NCI-H748 (cell line): ENCODE measurements around the gene DCHS2.

Experiments
- DNase-seq: peaks from one replicate; lab custom pipeline; 2025; ENCODE audit not compliant: unreplicated experiment; lab: John Stamatoyannopoulos, UW

The DCHS2 gene

DNA sequence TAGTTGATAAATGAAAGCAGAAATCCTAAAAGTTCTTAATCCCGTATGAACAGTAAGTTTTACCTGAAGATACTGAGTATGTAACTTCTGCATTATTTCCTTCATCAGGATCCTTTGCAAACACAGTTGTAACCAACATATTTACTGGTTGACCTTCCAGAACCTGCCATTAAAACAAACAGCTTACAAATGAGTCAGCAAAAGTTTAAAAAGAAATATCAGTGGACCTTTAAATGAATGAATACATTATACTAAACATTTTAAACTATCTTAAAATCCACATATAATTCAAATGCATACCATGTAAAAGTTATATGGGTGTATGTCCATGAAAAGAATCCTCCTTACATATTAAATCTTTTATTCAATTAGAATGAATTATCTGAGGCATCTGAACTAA lies 163.6 kb downstream of the DCHS2 start:
- no peak for DNase-seq

GRCh38 chr4:154320521-154320920 lies 171.1 kb downstream of the DCHS2 start:
- DNase-seq, result peak; percentile 1

DNA sequence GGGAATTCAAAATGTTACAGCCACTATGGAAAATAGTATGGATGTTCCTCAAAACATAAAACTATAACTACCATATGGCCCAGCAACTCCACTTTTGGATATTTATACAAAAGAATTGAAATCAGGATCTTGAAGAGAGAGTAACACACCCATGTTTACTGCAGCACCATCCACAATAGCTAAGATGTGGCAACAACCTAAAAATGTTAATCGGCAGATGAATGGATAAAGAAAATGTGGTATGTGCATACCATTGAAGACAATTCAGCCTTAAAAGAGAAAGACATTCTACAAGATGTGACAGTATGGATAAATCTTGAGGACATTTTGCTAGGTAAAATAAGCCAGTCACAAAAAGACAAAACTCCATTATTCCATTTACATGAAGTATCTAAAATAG lies 171.9 kb downstream of the DCHS2 start:
- DNase-seq, result no peak

- no peak for DNase-seq
Observed at GRCh38 chr4:154317201-154317999, 174.2 kb downstream of the DCHS2 start.

DNA sequence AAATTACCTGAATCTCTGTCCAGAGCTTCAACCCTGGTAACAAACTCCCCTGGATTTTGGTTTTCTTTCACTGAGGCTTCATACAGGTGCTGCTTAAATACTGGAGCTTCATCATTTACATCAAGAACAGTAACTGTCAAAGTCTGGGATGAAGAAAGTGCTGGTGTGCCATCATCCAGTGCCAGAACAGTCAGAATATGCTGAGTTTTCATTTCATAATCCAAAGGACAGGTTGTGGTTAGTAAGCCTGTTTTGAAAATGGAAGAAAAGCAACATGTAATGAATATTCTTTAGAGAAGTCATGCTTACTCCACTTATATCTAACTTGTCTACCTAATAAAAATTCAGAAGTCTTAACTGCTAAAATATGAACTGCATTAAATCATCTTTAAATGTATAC lies 175.9 kb downstream of the DCHS2 start:
- no peak for DNase-seq

GRCh38 chr4:154314248-154314647 lies 177.4 kb downstream of the DCHS2 start:
- peak; percentile 4 for DNase-seq

GRCh38 chr4:154313004-154313585 lies 178.5 kb downstream of the DCHS2 start:
- no peak for DNase-seq

- DNase-seq, result no peak
Observed at GRCh38 chr4:154312246-154312645, 179.4 kb downstream of the DCHS2 start.

- DNase-seq, result no peak
Observed at GRCh38 chr4:154310578-154310977, 181.0 kb downstream of the DCHS2 start.

GRCh38 chr4:154308207-154308606 lies 183.4 kb downstream of the DCHS2 start:
- no peak for DNase-seq

- DNase-seq, result no peak
Observed at GRCh38 chr4:154307451-154307850, 184.1 kb downstream of the DCHS2 start.

DNA sequence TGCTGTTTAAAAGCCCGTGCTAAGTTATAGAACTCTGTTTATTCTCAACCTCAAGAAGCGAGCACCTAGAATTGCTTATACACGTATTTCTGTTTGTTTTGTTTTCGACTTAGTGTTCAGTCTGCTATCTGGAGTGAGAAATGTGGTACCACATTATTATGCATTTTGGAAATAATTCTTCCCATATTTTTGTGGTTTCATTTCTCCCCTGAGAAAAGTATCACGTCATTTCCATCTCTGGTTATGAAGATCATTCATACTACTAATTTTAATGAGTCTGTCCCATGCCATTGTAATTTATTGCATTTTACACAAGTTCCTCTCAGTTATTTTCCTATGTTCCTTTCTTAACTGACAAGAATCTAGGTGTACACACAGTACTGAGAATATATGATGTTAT lies 186.0 kb downstream of the DCHS2 start:
- DNase-seq, result no peak

GRCh38 chr4:154304679-154305078 lies 186.9 kb downstream of the DCHS2 start:
- no peak for DNase-seq

GRCh38 chr4:154294652-154295350 lies 196.8 kb downstream of the DCHS2 start:
- no peak for DNase-seq

GRCh38 chr4:154293427-154293826 lies 198.2 kb downstream of the DCHS2 start:
- DNase-seq, result no peak

GRCh38 chr4:154292589-154292988 lies 199.0 kb downstream of the DCHS2 start:
- DNase-seq, result no peak

DNA sequence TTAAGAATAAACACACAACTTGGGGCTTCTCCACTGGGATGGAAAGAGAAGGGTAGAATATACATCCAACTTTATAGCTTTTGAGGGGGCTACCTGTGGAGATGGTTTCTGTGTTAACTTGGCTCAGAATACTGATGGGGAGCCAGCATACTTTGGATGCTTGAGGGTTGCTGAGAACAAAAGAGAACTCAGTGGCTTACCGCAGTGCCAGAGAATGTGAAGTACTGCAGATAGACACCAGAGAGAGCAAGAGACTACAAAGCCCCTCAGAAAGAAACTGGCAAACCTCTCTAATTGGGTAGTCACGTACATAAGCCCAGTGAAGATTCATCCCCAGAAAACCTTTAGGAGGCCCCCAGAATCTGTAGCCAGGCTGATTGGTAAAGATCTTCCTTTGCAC lies 214.4 kb downstream of the DCHS2 start:
- no peak for DNase-seq

- no peak for DNase-seq
Observed at GRCh38 chr4:154276496-154276895, 215.1 kb downstream of the DCHS2 start.

DNA sequence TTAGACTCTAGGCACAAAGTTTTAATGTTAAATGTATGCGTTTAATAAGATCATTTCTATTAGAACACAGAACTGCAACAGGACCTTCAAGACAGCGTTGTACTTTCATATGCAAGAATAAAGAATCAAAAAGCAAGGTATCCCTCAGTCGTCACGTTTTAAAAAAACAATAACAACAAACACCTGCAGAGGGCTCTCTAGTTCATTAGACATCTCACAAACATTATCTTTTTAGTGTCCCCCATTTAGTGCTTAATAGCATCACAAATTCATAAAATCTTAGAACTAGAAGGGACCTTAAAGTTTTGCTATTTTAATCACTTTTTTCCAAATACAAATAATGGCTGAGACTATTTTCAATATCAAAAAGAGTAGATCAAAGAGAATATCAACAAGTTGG lies 236.6 kb downstream of the DCHS2 start:
- DNase-seq, result no peak

DNA sequence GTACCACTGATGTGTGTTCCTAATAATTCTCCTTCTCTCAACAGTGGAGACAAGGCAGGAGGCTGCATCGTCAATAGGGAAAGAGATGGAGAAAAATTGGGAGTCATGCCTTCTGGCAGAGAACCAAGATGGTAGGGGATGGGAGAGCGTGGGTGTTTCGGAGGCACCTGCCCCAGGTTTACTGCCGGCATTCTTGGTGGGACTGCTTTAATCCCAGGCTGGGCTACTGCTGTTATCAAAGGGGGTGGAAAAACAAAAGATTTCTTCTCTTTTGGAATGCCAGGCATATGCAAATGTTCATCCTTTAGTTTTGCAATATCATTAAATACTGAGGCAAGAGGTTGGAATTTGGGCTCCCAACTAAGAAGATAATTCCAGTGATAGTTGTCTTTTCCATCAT lies 257.0 kb downstream of the DCHS2 start:
- no peak for DNase-seq

DNA sequence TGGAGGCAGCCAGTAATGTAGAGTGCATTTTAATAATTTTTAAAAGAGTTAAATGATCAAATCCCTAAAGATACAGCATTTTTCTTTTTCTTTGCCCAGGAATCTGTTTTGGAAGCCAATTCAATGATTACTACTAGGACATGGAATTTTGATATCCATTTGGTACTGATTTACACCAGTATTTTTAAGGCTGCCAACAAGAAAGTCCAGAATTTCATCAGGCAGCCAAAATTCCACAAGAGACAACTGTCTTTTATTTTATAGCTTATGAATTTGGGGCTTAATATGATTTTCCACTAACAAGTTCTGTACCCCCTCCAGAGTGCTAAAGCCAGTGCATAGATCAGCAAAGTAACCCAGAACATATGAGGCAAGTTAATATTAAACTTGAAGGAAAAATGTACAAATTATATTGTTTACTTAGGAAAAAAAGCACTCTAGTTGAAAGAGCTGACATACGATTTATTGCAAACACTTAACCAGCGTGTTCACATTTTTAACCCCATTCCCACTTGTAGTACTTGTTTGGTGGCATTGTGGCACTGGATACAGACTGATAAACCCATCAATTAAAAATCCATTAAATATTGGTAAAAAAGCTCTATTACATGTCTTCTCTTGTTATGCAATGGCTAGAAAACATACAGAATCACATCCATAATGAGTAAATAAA lies 259.7 kb downstream of the DCHS2 start:
- no peak for DNase-seq

DNA sequence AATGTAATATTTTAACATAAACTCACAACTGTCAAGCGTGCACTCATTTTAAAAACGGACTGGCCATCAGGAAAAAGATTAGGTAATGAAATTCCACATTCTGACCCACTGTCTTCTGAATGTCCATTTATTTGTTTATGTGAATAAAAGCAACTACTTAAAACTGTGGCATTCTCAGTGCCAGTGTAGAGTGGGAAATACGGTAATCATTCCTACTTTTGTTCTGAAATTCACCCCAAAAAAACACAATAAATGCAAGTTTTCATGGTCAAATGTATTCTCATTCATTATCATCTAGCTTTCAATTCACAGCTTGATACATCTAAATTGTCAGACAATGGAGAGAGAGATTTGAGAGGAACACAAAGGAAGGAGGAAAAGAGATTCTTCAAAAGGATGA lies 260.9 kb downstream of the DCHS2 start:
- DNase-seq, result no peak
